PFSK-1 (cell line): Measurements from ENCODE around the gene CNGA3.

Experiments
- FOXP2 ChIP-seq: optimal IDR thresholded peaks from 2 replicates; pipeline ENCODE3; 2011; ENCODE audit warnings: borderline replicate concordance, control low read depth, inconsistent platforms; ENCODE audit not compliant: insufficient read depth; ENCODE audit errors: extremely low read length, extremely low read depth
- POLR2AphosphoS5 ChIP-seq: IDR thresholded peaks from 2 replicates; pipeline ENCODE4 v1.6.1; 2012; ENCODE audit warnings: low read depth, mild to moderate bottlenecking, control low read depth, low read length, moderate library complexity
- SIN3A ChIP-seq: IDR thresholded peaks from 2 replicates; pipeline ENCODE4 v1.6.1; 2012; ENCODE audit warnings: mild to moderate bottlenecking, low read length, moderate library complexity, borderline replicate concordance; ENCODE audit not compliant: insufficient read depth
- TAF1 ChIP-seq: IDR thresholded peaks from 2 replicates; pipeline ENCODE4 v1.6.1; 2012; ENCODE audit warnings: low read length, control low read depth, borderline replicate concordance; ENCODE audit not compliant: insufficient read depth
- TF ChIP-seq, protein P1 (sequence below), 2 experiments: IDR thresholded peaks; 2 replicates each; pipeline versions ENCODE4 v1.6.1 to v1.8.0; 2011 to 2012; ENCODE audit warnings: low read depth in 2 of 2, low read length in 2 of 2, control low read depth in 1 of 2, inconsistent platforms in 1 of 2, mild to moderate bottlenecking in 1 of 2, moderate library complexity in 1 of 2; ENCODE audit not compliant: insufficient read depth in 1 of 2

CNGA3 gene

DNA sequence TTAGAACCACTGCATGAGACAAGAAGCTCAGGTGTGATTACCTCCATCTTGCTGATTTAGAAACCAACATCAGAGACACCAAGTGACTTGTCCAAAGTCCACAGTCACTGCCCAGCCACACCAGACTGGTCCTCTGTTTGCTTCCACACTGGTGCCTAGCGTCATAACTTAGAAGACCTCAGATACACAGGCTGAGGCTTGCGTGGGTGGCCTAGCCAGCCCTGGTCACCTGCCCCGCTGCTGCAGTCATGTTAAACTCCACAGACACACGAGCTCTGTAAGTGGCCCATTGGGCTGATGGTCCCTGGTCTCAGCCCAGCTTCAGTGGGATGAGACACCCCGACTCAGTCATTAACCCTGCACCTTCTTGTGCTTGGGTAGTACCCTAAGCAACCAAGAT is 47.1 kb downstream of the CNGA3 start:
- TF ChIP-seq FOXP2: no peak
- TF ChIP-seq POLR2AphosphoS5: no peak
- no peak for TF ChIP-seq SIN3A

DNA sequence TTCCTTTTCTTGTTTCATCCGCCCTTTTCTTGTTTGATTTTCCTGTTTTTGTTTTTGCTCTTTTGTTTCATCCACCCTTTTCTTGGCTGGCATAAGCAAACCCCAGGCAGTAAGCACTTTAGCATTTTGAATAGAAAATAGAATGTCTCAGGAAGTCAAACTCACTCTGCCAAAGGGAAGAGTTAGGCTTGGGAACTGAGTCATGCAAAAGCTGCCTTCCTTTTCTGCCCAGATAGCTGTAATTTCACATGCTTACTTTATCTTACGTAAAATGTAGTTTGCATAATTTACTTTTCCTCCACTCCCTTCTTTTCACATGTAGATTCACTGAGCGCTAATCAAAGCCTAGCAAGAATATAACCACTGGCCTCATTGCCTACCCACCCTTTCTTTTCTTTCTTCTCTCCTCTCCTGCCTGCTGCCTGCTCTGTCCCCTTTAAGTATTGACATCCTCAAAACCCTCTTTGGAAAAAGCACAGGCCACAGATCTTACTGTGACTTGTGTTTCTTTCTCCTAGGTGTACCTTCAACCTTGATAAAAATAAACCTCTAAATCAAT is 48.4 kb downstream of the CNGA3 start:
- TF ChIP-seq FOXP2: no peak
- TF ChIP-seq SIN3A: no peak
- TF ChIP-seq, protein P1, sequence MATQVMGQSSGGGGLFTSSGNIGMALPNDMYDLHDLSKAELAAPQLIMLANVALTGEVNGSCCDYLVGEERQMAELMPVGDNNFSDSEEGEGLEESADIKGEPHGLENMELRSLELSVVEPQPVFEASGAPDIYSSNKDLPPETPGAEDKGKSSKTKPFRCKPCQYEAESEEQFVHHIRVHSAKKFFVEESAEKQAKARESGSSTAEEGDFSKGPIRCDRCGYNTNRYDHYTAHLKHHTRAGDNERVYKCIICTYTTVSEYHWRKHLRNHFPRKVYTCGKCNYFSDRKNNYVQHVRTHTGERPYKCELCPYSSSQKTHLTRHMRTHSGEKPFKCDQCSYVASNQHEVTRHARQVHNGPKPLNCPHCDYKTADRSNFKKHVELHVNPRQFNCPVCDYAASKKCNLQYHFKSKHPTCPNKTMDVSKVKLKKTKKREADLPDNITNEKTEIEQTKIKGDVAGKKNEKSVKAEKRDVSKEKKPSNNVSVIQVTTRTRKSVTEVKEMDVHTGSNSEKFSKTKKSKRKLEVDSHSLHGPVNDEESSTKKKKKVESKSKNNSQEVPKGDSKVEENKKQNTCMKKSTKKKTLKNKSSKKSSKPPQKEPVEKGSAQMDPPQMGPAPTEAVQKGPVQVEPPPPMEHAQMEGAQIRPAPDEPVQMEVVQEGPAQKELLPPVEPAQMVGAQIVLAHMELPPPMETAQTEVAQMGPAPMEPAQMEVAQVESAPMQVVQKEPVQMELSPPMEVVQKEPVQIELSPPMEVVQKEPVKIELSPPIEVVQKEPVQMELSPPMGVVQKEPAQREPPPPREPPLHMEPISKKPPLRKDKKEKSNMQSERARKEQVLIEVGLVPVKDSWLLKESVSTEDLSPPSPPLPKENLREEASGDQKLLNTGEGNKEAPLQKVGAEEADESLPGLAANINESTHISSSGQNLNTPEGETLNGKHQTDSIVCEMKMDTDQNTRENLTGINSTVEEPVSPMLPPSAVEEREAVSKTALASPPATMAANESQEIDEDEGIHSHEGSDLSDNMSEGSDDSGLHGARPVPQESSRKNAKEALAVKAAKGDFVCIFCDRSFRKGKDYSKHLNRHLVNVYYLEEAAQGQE (IDR thresholded peaks at IDR 0.05; ENCODE audit: insufficient read depth in 1 of 2, low read depth in 2 of 2, low read length in 2 of 2): no peak
- TF ChIP-seq POLR2AphosphoS5: no peak
- TF ChIP-seq TAF1: no peak

DNA sequence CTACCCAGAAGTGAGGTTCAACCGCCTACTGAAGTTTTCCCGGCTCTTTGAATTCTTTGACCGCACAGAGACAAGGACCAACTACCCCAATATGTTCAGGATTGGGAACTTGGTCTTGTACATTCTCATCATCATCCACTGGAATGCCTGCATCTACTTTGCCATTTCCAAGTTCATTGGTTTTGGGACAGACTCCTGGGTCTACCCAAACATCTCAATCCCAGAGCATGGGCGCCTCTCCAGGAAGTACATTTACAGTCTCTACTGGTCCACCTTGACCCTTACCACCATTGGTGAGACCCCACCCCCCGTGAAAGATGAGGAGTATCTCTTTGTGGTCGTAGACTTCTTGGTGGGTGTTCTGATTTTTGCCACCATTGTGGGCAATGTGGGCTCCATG is 49.7 kb downstream of the CNGA3 start:
- TF ChIP-seq, protein P1 (IDR thresholded peaks at IDR 0.05; ENCODE audit: insufficient read depth in 1 of 2, low read depth in 2 of 2, low read length in 2 of 2): no peak
- TF ChIP-seq TAF1 (no peak), POLR2AphosphoS5 (no peak), SIN3A (no peak), FOXP2 (no peak)

DNA sequence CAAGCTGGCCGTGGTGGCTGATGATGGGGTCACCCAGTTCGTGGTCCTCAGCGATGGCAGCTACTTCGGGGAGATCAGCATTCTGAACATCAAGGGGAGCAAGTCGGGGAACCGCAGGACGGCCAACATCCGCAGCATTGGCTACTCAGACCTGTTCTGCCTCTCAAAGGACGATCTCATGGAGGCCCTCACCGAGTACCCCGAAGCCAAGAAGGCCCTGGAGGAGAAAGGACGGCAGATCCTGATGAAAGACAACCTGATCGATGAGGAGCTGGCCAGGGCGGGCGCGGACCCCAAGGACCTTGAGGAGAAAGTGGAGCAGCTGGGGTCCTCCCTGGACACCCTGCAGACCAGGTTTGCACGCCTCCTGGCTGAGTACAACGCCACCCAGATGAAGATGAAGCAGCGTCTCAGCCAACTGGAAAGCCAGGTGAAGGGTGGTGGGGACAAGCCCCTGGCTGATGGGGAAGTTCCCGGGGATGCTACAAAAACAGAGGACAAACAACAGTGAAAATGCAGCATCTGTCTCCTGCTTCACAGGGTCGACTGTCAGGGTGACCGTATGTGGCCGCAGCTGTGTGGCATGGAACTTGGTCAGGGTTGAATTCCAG is 50.6 kb downstream of the CNGA3 start:
- TF ChIP-seq FOXP2 (no peak), POLR2AphosphoS5 (no peak), TAF1 (no peak), SIN3A (no peak)
- TF ChIP-seq, protein P1 (IDR thresholded peaks at IDR 0.05; ENCODE audit: insufficient read depth in 1 of 2, low read depth in 2 of 2, low read length in 2 of 2): no peak

DNA sequence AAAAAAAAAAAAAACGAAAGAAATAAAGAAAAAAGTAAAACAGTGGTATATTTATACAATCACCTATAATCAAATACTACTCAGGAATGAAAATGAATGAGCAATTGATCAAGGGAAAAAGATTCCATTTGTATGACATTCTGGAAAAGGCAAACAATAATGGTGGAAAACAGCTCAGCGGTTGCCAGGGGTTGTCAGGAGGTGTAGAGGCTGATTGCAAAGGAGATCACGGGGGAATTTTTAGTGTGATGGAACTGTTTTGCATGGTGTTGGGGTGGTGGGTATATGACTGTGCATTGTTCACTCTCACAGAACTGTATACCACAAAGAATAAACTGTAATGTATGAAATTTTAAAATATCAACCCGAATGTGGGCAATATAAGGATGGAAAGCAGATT is 52.9 kb downstream of the CNGA3 start:
- TF ChIP-seq, protein P1 (IDR thresholded peaks at IDR 0.05; ENCODE audit: insufficient read depth in 1 of 2, low read depth in 2 of 2, low read length in 2 of 2): no peak
- TF ChIP-seq SIN3A (no peak), TAF1 (no peak), POLR2AphosphoS5 (no peak), FOXP2 (no peak)
